GM12891 (cell line): Measurements from ENCODE around the gene WIPI1. TPM values are rescaled to one million over a fixed set of nuclear protein-coding genes. Genes with fewer than 3 reads are reported as not detected.
A peak's percentile ranks its signal among the peaks of the same experiment; 100 is the strongest.
"Not testable (repeated sequence)": the region's sequence is repeated elsewhere in the genome, so short reads cannot be mapped to it uniquely, and the experiment has no call there.

Source experiments
- DNase-seq: peaks from one replicate; pipeline ENCODE4 v3.0.0; 2011; ENCODE audit warnings: low spot score; ENCODE audit not compliant: insufficient read length
- FAIRE-seq: peaks from 2 replicates; lab custom pipeline; 2011; peaks lifted over from hg19 to GRCh38; lab: Jason Lieb, UNC
- PAX5 ChIP-seq: IDR thresholded peaks from 2 replicates; pipeline ENCODE4 v1.6.1; 2011; ENCODE audit warnings: low read length, moderate library complexity, mild to moderate bottlenecking; ENCODE audit not compliant: insufficient read depth, severe bottlenecking
- POLR2A ChIP-seq: IDR thresholded peaks from 2 replicates; pipeline ENCODE4 v1.6.1; 2011; ENCODE audit warnings: low read depth, low read length, control low read depth
- POLR2AphosphoS5 ChIP-seq: IDR thresholded peaks from 2 replicates; pipeline ENCODE4 v1.6.1; 2011; ENCODE audit warnings: low read depth, low read length, control low read depth
- POU2F2 ChIP-seq: IDR thresholded peaks from 2 replicates; pipeline ENCODE4 v1.6.1; 2011; ENCODE audit warnings: low read depth, mild to moderate bottlenecking, control low read depth, low read length, moderate library complexity
- SPI1 ChIP-seq: IDR thresholded peaks from 2 replicates; pipeline ENCODE4 v1.6.1; 2011; ENCODE audit warnings: low read depth, low read length, control low read depth
- TAF1 ChIP-seq: IDR thresholded peaks from 2 replicates; pipeline ENCODE4 v1.6.1; 2011; ENCODE audit warnings: low read depth, low read length, control low read depth
- polyA plus RNA-seq: library from polyadenylated mRNA; unstranded; fragments of >200 nt; gene quantifications from one replicate; pipeline ENCODE4 v1.2.1, GENCODE V29; 2012; ENCODE audit warnings: low read depth, missing spikeins, inconsistent platforms; ENCODE audit not compliant: missing spikeins

Gene WIPI1
- polyA plus RNA-seq = 12.2 TPM

- DNase-seq (no peak), FAIRE-seq (peak; percentile 41)
- TF ChIP-seq POU2F2 (no peak), SPI1 (no peak), POLR2A (no peak), POLR2AphosphoS5 (no peak), PAX5 (no peak), TAF1 (no peak)
Measured at GRCh38 chr17:68457168-68457538, at the start of gene WIPI1. WIPI1 (minus strand) TSS chr17:68457496; CDS start chr17:68457421, 75 bp downstream.

GRCh38 chr17:68505951-68506350, 48.7 kb upstream of the WIPI1 start:
- FAIRE-seq (no peak), DNase-seq (no peak)
- TF ChIP-seq POLR2AphosphoS5 = no peak
- no peak for TF ChIP-seq TAF1
- no peak for TF ChIP-seq POU2F2
- TF ChIP-seq POLR2A = no peak
- TF ChIP-seq SPI1 = no peak
- TF ChIP-seq PAX5 = no peak

- DNase-seq (no peak), FAIRE-seq (no peak)
- TF ChIP-seq TAF1 = no peak
- no peak for TF ChIP-seq POU2F2
- TF ChIP-seq POLR2A = no peak
- TF ChIP-seq POLR2AphosphoS5 = no peak
- TF ChIP-seq SPI1 = no peak
- no peak for TF ChIP-seq PAX5
Measured at GRCh38 chr17:68501074-68501473, 43.8 kb upstream of the WIPI1 start.

- DNase-seq = no peak
- TF ChIP-seq SPI1 = no peak
- no peak for TF ChIP-seq POLR2AphosphoS5
- TF ChIP-seq POU2F2 = no peak
- TF ChIP-seq PAX5 = no peak
- no peak for TF ChIP-seq TAF1
- no peak for TF ChIP-seq POLR2A
- FAIRE-seq = no peak
Measured at GRCh38 chr17:68499587-68499986, 42.3 kb upstream of the WIPI1 start.

- TF ChIP-seq POLR2AphosphoS5 (no peak), SPI1 (no peak)
- FAIRE-seq (peak; percentile 61), DNase-seq (no peak)
Measured at GRCh38 chr17:68498479-68499326, 41.4 kb upstream of the WIPI1 start.

GRCh38 chr17:68497885-68498319, 40.6 kb upstream of the WIPI1 start:
- TF ChIP-seq POU2F2 (peak; percentile 83), POLR2A (no peak), PAX5 (peak; percentile 82), SPI1 (peak; percentile 100), POLR2AphosphoS5 (0 out of 2 replicates have a peak, but pooled peaks have one; percentile 25), TAF1 (no peak)
- DNase-seq (peak; percentile 52), FAIRE-seq (peak; percentile 91)

- no peak for FAIRE-seq
- no peak for DNase-seq
- TF ChIP-seq POLR2A = no peak
- TF ChIP-seq POLR2AphosphoS5 = no peak
- no peak for TF ChIP-seq PAX5
- TF ChIP-seq POU2F2 = no peak
- TF ChIP-seq SPI1 = no peak
- TF ChIP-seq TAF1 = no peak
Measured at GRCh38 chr17:68495081-68495480, 37.8 kb upstream of the WIPI1 start.

GRCh38 chr17:68492394-68493054, 35.2 kb upstream of the WIPI1 start:
- FAIRE-seq, DNase-seq: not testable (repeated sequence)

GRCh38 chr17:68491381-68492231, 34.3 kb upstream of the WIPI1 start:
- FAIRE-seq (peak; percentile 55), DNase-seq (no peak)
- peak; percentile 84 for TF ChIP-seq SPI1
- TF ChIP-seq POLR2AphosphoS5 = no peak

GRCh38 chr17:68489919-68490318, 32.6 kb upstream of the WIPI1 start:
- FAIRE-seq = no peak
- no peak for DNase-seq
- TF ChIP-seq POLR2AphosphoS5 (no peak), PAX5 (no peak), POU2F2 (no peak), SPI1 (no peak), TAF1 (no peak), POLR2A (no peak)
